Adrenal gland (tissue), 5 donors: ENCODE data around the gene FXYD7.

Experiments used
- POLR2A ChIP-seq, 2 donors: fragments of 450-650 bp; IDR thresholded peaks; one replicate each; pipeline ENCODE4 v1.6.1; 2017; ENCODE audit warnings: antibody characterized with exemption in 2 of 2, mild to moderate bottlenecking in 2 of 2, moderate library complexity in 1 of 2
- TF ChIP-seq, protein P1 (sequence below), 6 experiments: fragments of 450-650 bp in 4 of 6; fragments of 200-600 bp in 2 of 6; sonication (generic) in 1 of 6; IDR thresholded peaks; 1 replicate in 5 of 6; 2 replicates in 1 of 6; pipeline versions ENCODE4 v1.5.1 to v1.8.0; 2016 to 2021; ENCODE audit warnings: antibody characterized with exemption in 6 of 6, mild to moderate bottlenecking in 2 of 6, moderate library complexity in 1 of 6
- donor health status: DM: no; HTN: no; CAD: no.

DNA sequence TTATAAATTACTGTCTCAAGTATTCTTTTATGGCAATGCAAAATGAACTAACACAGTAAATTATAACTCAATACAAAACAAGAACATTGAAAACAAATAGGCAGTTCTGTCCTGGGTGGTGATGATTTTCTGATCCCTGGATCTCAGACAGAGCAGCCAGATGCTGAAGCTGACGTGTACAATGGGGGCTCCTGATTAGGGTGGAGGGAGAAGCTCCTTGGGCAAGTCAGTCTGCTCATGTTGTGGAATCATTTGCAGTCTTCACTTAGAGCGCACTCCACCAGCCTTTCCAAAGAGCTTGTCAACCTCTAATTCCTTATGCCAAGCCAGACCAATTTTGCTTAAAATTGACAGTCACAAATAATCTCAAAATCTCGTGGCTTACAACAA, 33.1 kb downstream of the FXYD7 start:
- TF ChIP-seq, protein P1, sequence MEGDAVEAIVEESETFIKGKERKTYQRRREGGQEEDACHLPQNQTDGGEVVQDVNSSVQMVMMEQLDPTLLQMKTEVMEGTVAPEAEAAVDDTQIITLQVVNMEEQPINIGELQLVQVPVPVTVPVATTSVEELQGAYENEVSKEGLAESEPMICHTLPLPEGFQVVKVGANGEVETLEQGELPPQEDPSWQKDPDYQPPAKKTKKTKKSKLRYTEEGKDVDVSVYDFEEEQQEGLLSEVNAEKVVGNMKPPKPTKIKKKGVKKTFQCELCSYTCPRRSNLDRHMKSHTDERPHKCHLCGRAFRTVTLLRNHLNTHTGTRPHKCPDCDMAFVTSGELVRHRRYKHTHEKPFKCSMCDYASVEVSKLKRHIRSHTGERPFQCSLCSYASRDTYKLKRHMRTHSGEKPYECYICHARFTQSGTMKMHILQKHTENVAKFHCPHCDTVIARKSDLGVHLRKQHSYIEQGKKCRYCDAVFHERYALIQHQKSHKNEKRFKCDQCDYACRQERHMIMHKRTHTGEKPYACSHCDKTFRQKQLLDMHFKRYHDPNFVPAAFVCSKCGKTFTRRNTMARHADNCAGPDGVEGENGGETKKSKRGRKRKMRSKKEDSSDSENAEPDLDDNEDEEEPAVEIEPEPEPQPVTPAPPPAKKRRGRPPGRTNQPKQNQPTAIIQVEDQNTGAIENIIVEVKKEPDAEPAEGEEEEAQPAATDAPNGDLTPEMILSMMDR (IDR thresholded peaks at IDR 0.05) = no peak
- TF ChIP-seq POLR2A (IDR thresholded peaks at IDR 0.05) = no peak
